HG02678 (cell line): ENCODE data around the gene SCN2A.
A peak's percentile ranks its signal among the peaks of the same experiment; 100 is the strongest.
"Not testable (repeated sequence)": the region's sequence is repeated elsewhere in the genome, so short reads cannot be mapped to it uniquely, and the experiment has no call there.

Experiments
- ATAC-seq: cut with Tn5 transposase; IDR thresholded peaks from one replicate; pipeline ENCODE4 v1.9.1; 2021; ENCODE audit warnings: mild to moderate bottlenecking, moderate library complexity; ENCODE audit not compliant: unreplicated experiment

SCN2A gene

GRCh38 chr2:165251366-165251765 is 12.2 kb downstream of the SCN2A start:
- no peak for ATAC-seq

DNA sequence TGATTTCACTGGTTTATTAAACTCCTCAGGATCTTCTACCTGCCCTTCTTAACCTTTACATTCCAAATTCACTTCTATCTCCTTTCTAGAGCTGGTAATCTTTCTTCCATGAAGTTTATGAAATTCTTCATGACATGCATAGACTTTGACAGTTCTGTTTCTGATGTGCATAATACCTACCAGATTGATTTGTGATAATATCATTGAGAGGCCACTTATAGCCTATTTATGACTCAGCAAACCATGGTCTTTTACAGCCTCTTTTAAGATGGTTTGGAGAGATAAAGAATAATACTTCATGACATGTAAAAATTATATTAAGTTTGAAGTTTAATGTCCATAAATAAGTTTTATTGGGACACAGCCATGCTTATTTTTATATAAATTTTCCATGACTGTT is 14.0 kb downstream of the SCN2A start:
- ATAC-seq: no peak

- no peak for ATAC-seq
These were observed 17.4 kb downstream of the SCN2A start for GRCh38 chr2:165256618-165257017.

DNA sequence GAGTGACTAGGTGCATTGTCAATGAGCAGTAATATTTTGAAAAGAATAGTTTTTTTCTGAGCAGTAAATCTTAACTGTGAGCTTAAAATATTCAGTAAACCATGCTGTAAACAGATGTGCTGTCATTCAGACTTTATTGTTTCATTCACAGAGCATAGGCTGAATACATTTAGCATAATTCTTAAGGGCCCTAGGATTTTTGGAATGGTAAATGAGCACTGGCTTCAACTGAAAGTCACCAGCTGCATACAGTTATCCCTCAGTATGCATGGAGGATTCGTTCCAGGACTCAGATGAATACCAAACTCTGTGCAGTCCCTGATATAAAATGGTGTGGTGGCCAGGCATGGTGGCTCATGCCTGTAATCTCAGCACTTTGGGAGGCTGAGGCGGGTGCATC is 21.1 kb downstream of the SCN2A start:
- ATAC-seq: not testable (repeated sequence)

DNA sequence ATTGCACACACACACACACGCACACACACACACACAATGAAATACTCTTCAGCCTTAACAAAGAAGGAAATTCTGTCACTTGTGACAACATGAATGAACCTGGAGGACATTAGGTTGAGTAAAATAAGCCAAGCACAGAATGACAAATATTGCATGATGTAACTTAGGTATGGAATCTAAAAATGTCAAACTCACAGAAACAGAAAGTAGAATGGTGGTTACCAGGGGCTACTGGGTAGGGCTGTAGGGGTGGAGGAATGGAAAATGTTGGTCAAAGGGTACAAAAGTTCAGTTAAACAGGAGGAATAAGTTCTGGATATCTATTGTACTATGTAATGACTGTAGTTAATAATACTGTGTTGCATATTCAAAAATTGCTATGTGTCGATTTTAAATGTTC is 29.5 kb downstream of the SCN2A start:
- peak; percentile 53 for ATAC-seq

- no peak for ATAC-seq
These were observed 34.0 kb downstream of the SCN2A start for GRCh38 chr2:165273176-165273575.

DNA sequence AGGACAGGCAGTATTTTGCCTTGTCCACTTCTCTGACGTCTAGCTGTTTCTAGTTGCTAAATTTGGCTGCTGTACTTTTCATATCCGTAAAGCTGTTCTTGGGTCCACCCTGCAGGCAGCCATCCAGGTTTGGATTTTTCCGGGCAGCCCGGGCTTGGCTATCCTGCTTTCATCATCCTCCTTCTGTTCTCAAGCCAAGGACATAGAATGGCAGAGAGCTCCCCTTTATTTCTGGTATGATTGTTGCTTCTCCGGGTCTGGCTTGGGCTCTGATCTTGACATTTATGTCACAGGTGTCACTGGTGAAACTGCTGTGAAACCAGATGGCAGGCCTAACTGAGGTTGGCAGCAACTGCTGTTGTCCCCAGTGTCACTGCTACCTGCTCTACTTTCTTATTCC is 35.5 kb downstream of the SCN2A start:
- no peak for ATAC-seq

- no peak for ATAC-seq
These were observed 36.7 kb downstream of the SCN2A start for GRCh38 chr2:165275932-165276331.

- no peak for ATAC-seq
These were observed 38.1 kb downstream of the SCN2A start for GRCh38 chr2:165277295-165277694.

- no peak for ATAC-seq
These were observed 38.8 kb downstream of the SCN2A start for GRCh38 chr2:165277860-165278656.

DNA sequence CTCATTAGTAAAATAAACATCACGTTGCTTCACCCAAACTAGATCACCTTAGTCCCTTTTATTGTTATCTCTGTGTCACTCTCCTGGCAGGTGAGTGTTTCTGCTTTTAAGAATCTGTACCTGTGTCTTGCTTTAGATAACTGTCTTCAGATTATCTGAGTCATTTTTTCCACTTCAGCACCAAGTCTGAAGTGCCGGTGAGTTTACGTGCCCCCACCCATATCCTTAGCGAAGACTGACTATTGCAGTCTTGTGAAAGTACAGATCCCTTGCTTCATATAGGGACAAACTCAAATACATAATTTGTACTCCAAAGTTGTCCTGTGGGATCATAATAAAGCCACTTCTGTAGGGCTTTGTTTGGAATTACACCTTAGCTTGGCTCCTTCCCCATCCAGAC is 41.1 kb downstream of the SCN2A start:
- ATAC-seq: no peak

DNA sequence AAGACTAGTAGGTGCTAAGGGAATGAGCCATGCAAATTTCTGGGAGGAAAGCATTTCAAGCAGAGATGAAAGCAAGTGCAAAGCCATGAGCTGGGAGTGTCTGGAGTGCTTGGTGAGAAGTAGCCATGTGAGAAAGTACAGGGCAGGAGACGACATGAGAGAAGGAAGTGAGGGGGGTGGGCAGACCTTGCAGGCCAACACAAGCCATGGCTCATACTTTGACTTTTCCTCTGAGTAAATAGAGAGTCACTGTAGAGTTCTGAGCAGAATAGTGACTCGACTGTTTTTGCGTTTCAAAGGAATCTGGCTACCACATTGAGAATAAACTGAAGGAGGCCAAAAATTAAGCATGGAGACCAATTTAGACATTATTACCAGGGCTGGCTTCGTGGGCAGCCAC is 42.2 kb downstream of the SCN2A start:
- ATAC-seq: no peak

GRCh38 chr2:165283342-165283741 is 44.1 kb downstream of the SCN2A start:
- ATAC-seq: no peak

DNA sequence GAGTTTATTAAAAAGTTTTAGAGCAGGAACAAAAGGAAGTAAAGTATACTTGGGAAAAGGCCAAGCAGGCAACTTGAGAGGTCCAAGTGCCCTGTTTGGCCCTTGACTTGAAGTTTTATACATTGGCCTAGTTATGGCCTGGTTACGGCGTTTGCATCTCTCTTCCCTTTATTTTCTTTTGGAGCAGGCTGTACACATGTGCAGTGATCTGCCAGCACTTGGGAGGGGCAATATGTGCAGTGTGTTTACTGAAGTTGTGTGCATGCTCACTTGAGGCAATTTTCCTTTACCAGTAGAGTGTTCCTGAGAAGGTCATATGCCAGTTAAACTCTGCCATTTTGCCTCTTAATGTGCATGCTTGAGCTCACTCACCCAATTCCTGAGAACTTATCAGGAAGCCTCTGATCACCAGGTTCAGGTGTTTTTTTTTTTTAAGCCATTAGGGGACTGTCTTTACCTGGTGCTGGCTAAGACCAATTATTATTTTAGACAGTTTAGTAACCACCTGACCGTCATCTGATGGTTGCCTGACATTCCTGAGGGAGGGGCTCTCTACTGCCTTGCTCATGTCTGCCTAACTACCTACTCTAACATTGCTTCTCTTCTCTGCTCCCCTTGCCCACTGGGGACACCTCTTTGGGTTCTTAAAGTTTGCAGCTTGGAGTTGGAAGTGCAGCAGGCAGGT is 48.0 kb downstream of the SCN2A start:
- ATAC-seq: no peak

DNA sequence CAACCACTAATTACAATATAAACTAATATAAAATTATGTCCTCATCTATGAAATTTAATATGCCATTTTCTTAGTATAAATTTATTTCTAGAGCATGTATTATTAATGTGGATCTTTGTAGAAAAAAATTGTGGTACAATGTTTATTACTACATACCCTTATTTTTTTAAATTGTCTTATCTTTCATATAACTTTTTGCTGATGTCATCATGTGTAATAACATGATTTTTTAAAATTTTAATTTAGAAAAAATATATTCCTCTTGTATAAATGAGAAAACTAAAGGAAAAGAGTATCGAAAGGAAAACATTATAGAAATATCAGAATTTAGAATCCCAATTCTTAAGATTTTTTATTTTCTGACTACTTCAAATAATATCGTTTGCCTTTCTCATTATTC is 49.9 kb downstream of the SCN2A start:
- no peak for ATAC-seq

GRCh38 chr2:165293440-165294420 is 54.5 kb downstream of the SCN2A start:
- ATAC-seq: peak; percentile 100

DNA sequence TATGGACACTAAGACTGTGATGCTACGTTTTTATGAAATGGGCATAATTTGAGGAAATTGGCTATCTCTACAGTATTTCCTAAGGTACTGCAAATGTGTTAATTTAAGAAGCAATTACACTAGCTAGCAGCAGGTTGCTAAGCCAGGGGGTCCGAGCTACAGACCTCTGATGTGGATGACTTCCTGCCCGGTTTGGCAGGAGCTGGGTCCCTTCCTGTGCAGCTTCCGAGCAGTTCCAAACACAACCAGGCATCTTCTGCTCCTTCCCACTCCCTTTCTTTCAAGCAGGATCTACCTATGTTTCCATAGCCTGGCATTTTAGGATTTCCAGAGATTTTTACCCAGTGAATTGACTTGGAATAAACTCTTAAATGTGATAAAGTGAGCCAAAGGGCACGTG is 55.7 kb downstream of the SCN2A start:
- ATAC-seq: no peak

GRCh38 chr2:165295643-165296042 is 56.4 kb downstream of the SCN2A start:
- no peak for ATAC-seq

GRCh38 chr2:165305391-165306096 is 66.3 kb downstream of the SCN2A start:
- no peak for ATAC-seq

DNA sequence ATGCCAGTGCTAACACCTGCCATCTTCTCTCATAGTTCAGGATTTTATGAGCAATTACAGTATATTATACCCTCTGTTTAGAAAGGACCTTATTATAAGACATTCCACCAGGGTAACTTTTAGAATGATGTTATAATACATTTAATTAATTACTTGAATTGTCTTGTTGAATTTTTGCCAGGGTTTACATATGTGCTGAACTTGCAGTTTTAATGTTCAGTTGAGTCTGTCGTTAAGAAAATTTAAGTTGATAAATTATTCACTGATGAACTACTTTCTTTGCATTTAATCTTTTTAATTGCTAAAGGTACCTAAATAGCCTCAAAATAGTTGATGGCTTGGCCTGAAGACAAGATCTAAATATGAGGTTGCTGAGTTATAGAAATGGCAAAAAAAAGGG is 68.1 kb downstream of the SCN2A start:
- no peak for ATAC-seq

DNA sequence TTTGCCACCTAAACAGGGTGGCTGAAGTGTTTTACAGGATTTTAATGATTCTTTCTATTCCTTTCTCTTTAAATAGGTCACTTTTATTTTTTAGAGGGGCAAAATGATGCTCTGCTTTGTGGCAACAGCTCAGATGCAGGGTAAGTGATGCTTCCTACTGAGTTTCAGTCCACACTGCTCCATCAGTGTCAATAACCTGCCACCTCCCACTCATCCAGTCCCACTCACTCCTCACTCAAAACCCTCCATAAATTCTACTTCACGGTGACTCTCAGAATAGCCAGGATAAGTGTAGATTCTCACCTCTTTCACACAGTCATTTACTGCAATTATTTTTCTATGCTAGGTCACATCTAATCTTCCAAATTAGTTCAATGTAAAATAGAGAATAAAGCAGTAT is 72.7 kb downstream of the SCN2A start:
- ATAC-seq: no peak
